GM12878 (cell line): ENCODE data around the gene DDC. TPM values are rescaled to one million over a fixed set of nuclear protein-coding genes. Genes with fewer than 3 reads are reported as not detected.

Experiments used
- BHLHE40 ChIP-seq, 2 experiments: fragments of 450-650 bp in 1 of 2; IDR thresholded peaks; 2 replicates each; pipeline ENCODE4 v1.6.1; 2011 to 2017; ENCODE audit warnings: low read depth in 2 of 2, borderline replicate concordance in 1 of 2, improper control_type of control experiment in 1 of 2, low read length in 1 of 2, mild to moderate bottlenecking in 1 of 2
- CEBPB ChIP-seq, 2 experiments: fragments of 150-350 bp in 1 of 2; IDR thresholded peaks; 2 replicates each; pipeline ENCODE4 v1.6.1; 2012 to 2014; ENCODE audit warnings: low read depth in 2 of 2, low read length in 2 of 2, borderline replicate concordance in 1 of 2, inconsistent platforms in 1 of 2
- CHD2 ChIP-seq: IDR thresholded peaks from 2 replicates; pipeline ENCODE4 v1.6.1; 2011; ENCODE audit warnings: low read depth, low read length, improper control_type of control experiment, borderline replicate concordance
- DPF2 ChIP-seq: fragments of 450-650 bp; IDR thresholded peaks from 2 replicates; pipeline ENCODE4 v1.6.1; 2017; ENCODE audit warnings: mild to moderate bottlenecking
- EP300 ChIP-seq, 2 experiments: fragments of 150-350 bp in 1 of 2; IDR thresholded peaks; 2 replicates each; pipeline ENCODE4 v1.6.1; 2011 to 2012; ENCODE audit warnings: low read depth in 2 of 2, low read length in 2 of 2, borderline replicate concordance in 1 of 2, improper control_type of control experiment in 1 of 2, inconsistent platforms in 1 of 2; ENCODE audit not compliant: control insufficient read depth in 1 of 2
- EZH2 ChIP-seq: IDR thresholded peaks from 2 replicates; pipeline ENCODE4 v1.6.1; 2012; ENCODE audit warnings: low read depth, mild to moderate bottlenecking, control low read depth, inconsistent platforms, low read length, borderline replicate concordance; ENCODE audit not compliant: control insufficient read depth
- GATAD2B ChIP-seq: fragments of 450-650 bp; conservative IDR thresholded peaks from 2 replicates; pipeline ENCODE4 v1.6.1; 2017; ENCODE audit warnings: low read depth, mild to moderate bottlenecking, moderate library complexity
- HDAC2 ChIP-seq: fragments of 200-600 bp; sonication (generic); IDR thresholded peaks from 2 replicates; pipeline ENCODE4 v1.6.1; 2017
- IRF4 ChIP-seq: IDR thresholded peaks from 2 replicates; pipeline ENCODE4 v1.6.1; 2011; ENCODE audit warnings: low read depth, low read length
- KLF5 ChIP-seq: fragments of 450-650 bp; IDR thresholded peaks from 2 replicates; pipeline ENCODE4 v1.6.1; 2014; ENCODE audit warnings: mild to moderate bottlenecking; ENCODE audit not compliant: partially characterized antibody
- MEF2B ChIP-seq: fragments of 450-650 bp; IDR thresholded peaks from 2 replicates; pipeline ENCODE4 v1.6.1; 2018; ENCODE audit warnings: mild to moderate bottlenecking, moderate library complexity; ENCODE audit not compliant: partially characterized antibody, poor library complexity, severe bottlenecking
- MTA2 ChIP-seq: fragments of 450-650 bp; IDR thresholded peaks from 2 replicates; pipeline ENCODE4 v1.6.1; 2016; ENCODE audit warnings: low read depth, mild to moderate bottlenecking, moderate library complexity
- MXI1 ChIP-seq: fragments of 150-350 bp; IDR thresholded peaks from 2 replicates; pipeline ENCODE4 v1.6.1; 2011; ENCODE audit warnings: low read depth, mild to moderate bottlenecking, inconsistent platforms, low read length, improper control_type of control experiment
- NBN ChIP-seq: fragments of 450-650 bp; IDR thresholded peaks from 2 replicates; pipeline ENCODE4 v1.6.1; 2016
- NFIC ChIP-seq: IDR thresholded peaks from 2 replicates; pipeline ENCODE4 v1.6.1; 2012; ENCODE audit warnings: low read depth, mild to moderate bottlenecking, inconsistent platforms, low read length, moderate library complexity
- NFYB ChIP-seq: IDR thresholded peaks from 2 replicates; pipeline ENCODE4 v1.6.1; 2011; ENCODE audit warnings: low read depth, mild to moderate bottlenecking, low read length, improper control_type of control experiment, moderate library complexity; ENCODE audit not compliant: insufficient read depth
- PAX5 ChIP-seq: IDR thresholded peaks from 2 replicates; pipeline ENCODE4 v1.6.1; 2011; ENCODE audit warnings: low read depth, low read length, borderline replicate concordance
- RAD51 ChIP-seq: fragments of 450-650 bp; IDR thresholded peaks from 2 replicates; pipeline ENCODE4 v1.6.1; 2016; ENCODE audit warnings: moderate library complexity, mild to moderate bottlenecking, inconsistent platforms
- RBBP5 ChIP-seq: fragments of 200-600 bp; sonication (generic); conservative IDR thresholded peaks from 2 replicates; pipeline ENCODE4 v1.6.1; 2016
- RUNX3 ChIP-seq: IDR thresholded peaks from 2 replicates; pipeline ENCODE4 v1.6.1; 2012; ENCODE audit warnings: low read length, inconsistent platforms
- SREBF1 ChIP-seq: IDR thresholded peaks from 2 replicates; pipeline ENCODE4 v1.6.1; 2012; ENCODE audit warnings: mild to moderate bottlenecking, low read length
- STAT1 ChIP-seq: fragments of 450-650 bp; conservative IDR thresholded peaks from 2 replicates; pipeline ENCODE4 v1.6.1; 2014; ENCODE audit warnings: antibody characterized with exemption, mild to moderate bottlenecking
- TBL1XR1 ChIP-seq: IDR thresholded peaks from 2 replicates; pipeline ENCODE4 v1.6.1; 2012; ENCODE audit warnings: low read depth, low read length, improper control_type of control experiment
- TCF3 ChIP-seq: IDR thresholded peaks from 2 replicates; pipeline ENCODE4 v1.6.1; 2012; ENCODE audit warnings: low read depth, mild to moderate bottlenecking, low read length, borderline replicate concordance; ENCODE audit not compliant: insufficient read depth
- ZBED1 ChIP-seq: IDR thresholded peaks from 2 replicates; pipeline ENCODE4 v1.6.1; 2016; ENCODE audit warnings: borderline replicate concordance
- ZNF207 ChIP-seq: fragments of 450-650 bp; IDR thresholded peaks from 2 replicates; pipeline ENCODE4 v1.6.1; 2014; ENCODE audit warnings: antibody characterized with exemption, mild to moderate bottlenecking, borderline replicate concordance
- polyA plus RNA-seq, 11 experiments: library from polyadenylated mRNA; depleted of rRNA in 4 of 11; unstranded in 6 of 11; stranded (reverse) in 5 of 11; fragments of >200 nt; fragmentation: Nextera tagmentation in 4 of 11; fragmentation: Illumina TruSeq in 1 of 11; extraction: Ambion mirVana in 4 of 11; extraction: Trizol in 1 of 11; gene quantifications; 1 replicate in 1 of 11; 2 replicates in 10 of 11; pipeline versions ENCODE4 v1.2.1 to v1.2.3, GENCODE V29; 2011 to 2016; ENCODE audit warnings: inconsistent platforms in 2 of 11, missing spikeins in 2 of 11, low read depth in 1 of 11
- total RNA-seq, 4 experiments: library from RNA; depleted of rRNA in 3 of 4; stranded (reverse); fragments of >200 nt in 3 of 4; fragmentation: Illumina TruSeq in 1 of 4; extraction: Trizol in 1 of 4; gene quantifications; 2 replicates each; pipeline versions ENCODE4 v1.2.1 to v1.2.3, GENCODE V29; 2013 to 2021
- TF ChIP-seq, protein P1 (sequence below): fragments of 450-650 bp; IDR thresholded peaks from 2 replicates; pipeline ENCODE4 v1.6.1; 2017; ENCODE audit warnings: low read depth, mild to moderate bottlenecking, moderate library complexity
- TF ChIP-seq, protein P2 (sequence below): fragments of 450-650 bp; IDR thresholded peaks from 2 replicates; pipeline ENCODE4 v1.6.1; 2016; ENCODE audit warnings: mild to moderate bottlenecking
- TF ChIP-seq, protein P3 (sequence below): IDR thresholded peaks from 2 replicates; pipeline ENCODE4 v1.6.1; 2011; ENCODE audit warnings: low read depth, mild to moderate bottlenecking, low read length, moderate library complexity, borderline replicate concordance; ENCODE audit errors: extremely low read depth

Gene DDC
- total and polyA plus RNA-seq, 10 of the 15 experiments (the other 5 are each of a cell fraction or from before 2014, with no cell fraction given), result not detected

DNA sequence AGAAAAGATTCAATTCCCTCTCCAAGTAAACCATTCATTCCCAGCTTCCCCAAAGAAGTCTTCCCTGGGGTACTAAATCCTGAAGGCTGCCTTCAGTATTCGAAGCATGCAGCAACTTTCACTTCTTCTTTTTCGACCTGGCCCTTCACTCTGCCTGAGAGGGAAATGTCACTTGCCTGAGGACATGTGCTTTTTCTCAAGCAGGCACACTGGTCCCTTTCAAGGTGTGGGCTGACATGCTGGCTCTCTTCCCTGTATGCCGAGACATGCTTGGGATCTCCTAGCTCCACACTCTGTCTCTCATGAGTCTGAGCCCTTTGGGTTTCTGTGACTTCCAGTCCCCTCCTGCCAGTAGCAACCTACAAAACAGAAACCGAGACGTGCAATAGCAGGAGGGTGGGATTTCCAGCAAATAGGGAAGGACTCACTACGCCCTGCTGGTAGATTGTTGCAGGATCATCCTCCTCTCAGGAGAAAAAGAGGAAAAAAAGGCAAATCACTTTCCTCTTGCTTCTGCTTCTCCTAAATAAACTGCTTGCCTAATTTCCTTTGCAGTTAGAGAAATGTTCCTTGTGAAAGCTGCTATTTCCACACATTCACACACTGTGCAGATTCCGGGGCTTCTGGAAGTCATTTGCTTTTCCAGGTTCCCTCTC, 148.6 kb downstream of the DDC start (continued):
- TF ChIP-seq, protein P1, sequence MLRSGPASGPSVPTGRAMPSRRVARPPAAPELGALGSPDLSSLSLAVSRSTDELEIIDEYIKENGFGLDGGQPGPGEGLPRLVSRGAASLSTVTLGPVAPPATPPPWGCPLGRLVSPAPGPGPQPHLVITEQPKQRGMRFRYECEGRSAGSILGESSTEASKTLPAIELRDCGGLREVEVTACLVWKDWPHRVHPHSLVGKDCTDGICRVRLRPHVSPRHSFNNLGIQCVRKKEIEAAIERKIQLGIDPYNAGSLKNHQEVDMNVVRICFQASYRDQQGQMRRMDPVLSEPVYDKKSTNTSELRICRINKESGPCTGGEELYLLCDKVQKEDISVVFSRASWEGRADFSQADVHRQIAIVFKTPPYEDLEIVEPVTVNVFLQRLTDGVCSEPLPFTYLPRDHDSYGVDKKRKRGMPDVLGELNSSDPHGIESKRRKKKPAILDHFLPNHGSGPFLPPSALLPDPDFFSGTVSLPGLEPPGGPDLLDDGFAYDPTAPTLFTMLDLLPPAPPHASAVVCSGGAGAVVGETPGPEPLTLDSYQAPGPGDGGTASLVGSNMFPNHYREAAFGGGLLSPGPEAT, result peak; percentile 97
- peak; percentile 74; the same call in 1 of the 2 replicates for TF ChIP-seq GATAD2B
- peak; percentile 66; the same call in 1 of the 2 replicates for TF ChIP-seq TCF3
- peak; percentile 87 for TF ChIP-seq DPF2
- TF ChIP-seq RBBP5, result no peak
- peak; percentile 35; the same call in 1 of the 2 replicates for TF ChIP-seq RAD51
- no peak for TF ChIP-seq ZBED1
- 0 out of 2 replicates have a peak, but pooled peaks have one; percentile 44 for TF ChIP-seq CHD2
- TF ChIP-seq MXI1, result peak; percentile 95
- peak; percentile 74 for TF ChIP-seq MTA2
- 0 out of 2 replicates have a peak, but pooled peaks have one; percentile 10 for TF ChIP-seq PAX5
- TF ChIP-seq RUNX3, result peak; percentile 36; the same call in 1 of the 2 replicates
- TF ChIP-seq NFIC, result peak; percentile 49; the same call in 1 of the 2 replicates
- TF ChIP-seq ZNF207, result no peak
- no peak for TF ChIP-seq STAT1
- no peak for TF ChIP-seq EZH2
- no peak for TF ChIP-seq NFYB
- TF ChIP-seq BHLHE40 (IDR thresholded peaks at IDR 0.05; ENCODE audit: borderline replicate concordance in 1 of 2, low read depth in 2 of 2, low read length in 1 of 2), result peak; percentile 36 to 40; a peak in 1 of 4 replicates
- TF ChIP-seq, protein P2, sequence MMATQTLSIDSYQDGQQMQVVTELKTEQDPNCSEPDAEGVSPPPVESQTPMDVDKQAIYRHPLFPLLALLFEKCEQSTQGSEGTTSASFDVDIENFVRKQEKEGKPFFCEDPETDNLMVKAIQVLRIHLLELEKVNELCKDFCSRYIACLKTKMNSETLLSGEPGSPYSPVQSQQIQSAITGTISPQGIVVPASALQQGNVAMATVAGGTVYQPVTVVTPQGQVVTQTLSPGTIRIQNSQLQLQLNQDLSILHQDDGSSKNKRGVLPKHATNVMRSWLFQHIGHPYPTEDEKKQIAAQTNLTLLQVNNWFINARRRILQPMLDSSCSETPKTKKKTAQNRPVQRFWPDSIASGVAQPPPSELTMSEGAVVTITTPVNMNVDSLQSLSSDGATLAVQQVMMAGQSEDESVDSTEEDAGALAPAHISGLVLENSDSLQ, result peak; percentile 76
- TF ChIP-seq SREBF1, result no peak
- no peak for TF ChIP-seq CEBPB (IDR thresholded peaks at IDR 0.05; ENCODE audit: borderline replicate concordance in 1 of 2, low read depth in 2 of 2, low read length in 2 of 2)
- TF ChIP-seq NBN, result peak; percentile 59; the same call in 1 of the 2 replicates
- TF ChIP-seq MEF2B, result peak; percentile 69
- peak in 1 of 2 experiments; percentile 67; a peak in 1 of 4 replicates for TF ChIP-seq EP300 (IDR thresholded peaks at IDR 0.05; ENCODE audit: borderline replicate concordance in 1 of 2, control insufficient read depth in 1 of 2, low read depth in 2 of 2, low read length in 2 of 2)
- TF ChIP-seq KLF5, result no peak
- TF ChIP-seq IRF4, result peak; percentile 97
- TF ChIP-seq, protein P3, sequence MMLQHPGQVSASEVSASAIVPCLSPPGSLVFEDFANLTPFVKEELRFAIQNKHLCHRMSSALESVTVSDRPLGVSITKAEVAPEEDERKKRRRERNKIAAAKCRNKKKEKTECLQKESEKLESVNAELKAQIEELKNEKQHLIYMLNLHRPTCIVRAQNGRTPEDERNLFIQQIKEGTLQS, result no peak
- TF ChIP-seq TBL1XR1, result no peak
- no peak for TF ChIP-seq HDAC2
